Measurements from ENCODE around the gene NOG.

DNA sequence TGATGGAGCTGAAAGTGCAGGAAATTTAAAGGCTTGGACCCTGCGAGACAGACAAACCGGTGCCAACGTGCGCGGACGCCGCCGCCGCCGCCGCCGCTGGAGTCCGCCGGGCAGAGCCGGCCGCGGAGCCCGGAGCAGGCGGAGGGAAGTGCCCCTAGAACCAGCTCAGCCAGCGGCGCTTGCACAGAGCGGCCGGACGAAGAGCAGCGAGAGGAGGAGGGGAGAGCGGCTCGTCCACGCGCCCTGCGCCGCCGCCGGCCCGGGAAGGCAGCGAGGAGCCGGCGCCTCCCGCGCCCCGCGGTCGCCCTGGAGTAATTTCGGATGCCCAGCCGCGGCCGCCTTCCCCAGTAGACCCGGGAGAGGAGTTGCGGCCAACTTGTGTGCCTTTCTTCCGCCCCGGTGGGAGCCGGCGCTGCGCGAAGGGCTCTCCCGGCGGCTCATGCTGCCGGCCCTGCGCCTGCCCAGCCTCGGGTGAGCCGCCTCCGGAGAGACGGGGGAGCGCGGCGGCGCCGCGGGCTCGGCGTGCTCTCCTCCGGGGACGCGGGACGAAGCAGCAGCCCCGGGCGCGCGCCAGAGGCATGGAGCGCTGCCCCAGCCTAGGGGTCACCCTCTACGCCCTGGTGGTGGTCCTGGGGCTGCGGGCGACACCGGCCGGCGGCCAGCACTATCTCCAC, at the start of gene NOG:
- TF ChIP-seq, protein P1, sequence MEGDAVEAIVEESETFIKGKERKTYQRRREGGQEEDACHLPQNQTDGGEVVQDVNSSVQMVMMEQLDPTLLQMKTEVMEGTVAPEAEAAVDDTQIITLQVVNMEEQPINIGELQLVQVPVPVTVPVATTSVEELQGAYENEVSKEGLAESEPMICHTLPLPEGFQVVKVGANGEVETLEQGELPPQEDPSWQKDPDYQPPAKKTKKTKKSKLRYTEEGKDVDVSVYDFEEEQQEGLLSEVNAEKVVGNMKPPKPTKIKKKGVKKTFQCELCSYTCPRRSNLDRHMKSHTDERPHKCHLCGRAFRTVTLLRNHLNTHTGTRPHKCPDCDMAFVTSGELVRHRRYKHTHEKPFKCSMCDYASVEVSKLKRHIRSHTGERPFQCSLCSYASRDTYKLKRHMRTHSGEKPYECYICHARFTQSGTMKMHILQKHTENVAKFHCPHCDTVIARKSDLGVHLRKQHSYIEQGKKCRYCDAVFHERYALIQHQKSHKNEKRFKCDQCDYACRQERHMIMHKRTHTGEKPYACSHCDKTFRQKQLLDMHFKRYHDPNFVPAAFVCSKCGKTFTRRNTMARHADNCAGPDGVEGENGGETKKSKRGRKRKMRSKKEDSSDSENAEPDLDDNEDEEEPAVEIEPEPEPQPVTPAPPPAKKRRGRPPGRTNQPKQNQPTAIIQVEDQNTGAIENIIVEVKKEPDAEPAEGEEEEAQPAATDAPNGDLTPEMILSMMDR (IDR thresholded peaks at IDR 0.05): no peak; the same call in 2 of the 3 replicates
- TF ChIP-seq, protein P2, sequence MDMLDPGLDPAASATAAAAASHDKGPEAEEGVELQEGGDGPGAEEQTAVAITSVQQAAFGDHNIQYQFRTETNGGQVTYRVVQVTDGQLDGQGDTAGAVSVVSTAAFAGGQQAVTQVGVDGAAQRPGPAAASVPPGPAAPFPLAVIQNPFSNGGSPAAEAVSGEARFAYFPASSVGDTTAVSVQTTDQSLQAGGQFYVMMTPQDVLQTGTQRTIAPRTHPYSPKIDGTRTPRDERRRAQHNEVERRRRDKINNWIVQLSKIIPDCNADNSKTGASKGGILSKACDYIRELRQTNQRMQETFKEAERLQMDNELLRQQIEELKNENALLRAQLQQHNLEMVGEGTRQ (IDR thresholded peaks at IDR 0.05): no peak
- TF ChIP-seq ESRRA (IDR thresholded peaks at IDR 0.05; ENCODE audit: borderline replicate concordance, low read length) (no peak), POLR2A (IDR thresholded peaks at IDR 0.05; ENCODE audit: low read length) (no peak), CHD2 (IDR thresholded peaks at IDR 0.05; ENCODE audit: low read length, partially characterized antibody) (no peak), MAZ (IDR thresholded peaks at IDR 0.05; ENCODE audit: borderline replicate concordance, low read depth, low read length) (no peak), NPAS2 (CRISPR knock-in tag; IDR thresholded peaks at IDR 0.05; ENCODE audit: borderline replicate concordance) (no peak), HOXA7 (CRISPR knock-in tag; IDR thresholded peaks at IDR 0.05) (no peak), JUN (IDR thresholded peaks at IDR 0.05) (peak in 1 of 2 experiments; percentile 26; a peak in 1 of 5 replicates), EP300 (IDR thresholded peaks at IDR 0.05) (no peak), RAD21 (conservative IDR thresholded peaks at IDR 0.05 in 1 of 2, IDR thresholded peaks at IDR 0.05 in 1 of 2) (no peak)
- TF ChIP-seq, protein P3, sequence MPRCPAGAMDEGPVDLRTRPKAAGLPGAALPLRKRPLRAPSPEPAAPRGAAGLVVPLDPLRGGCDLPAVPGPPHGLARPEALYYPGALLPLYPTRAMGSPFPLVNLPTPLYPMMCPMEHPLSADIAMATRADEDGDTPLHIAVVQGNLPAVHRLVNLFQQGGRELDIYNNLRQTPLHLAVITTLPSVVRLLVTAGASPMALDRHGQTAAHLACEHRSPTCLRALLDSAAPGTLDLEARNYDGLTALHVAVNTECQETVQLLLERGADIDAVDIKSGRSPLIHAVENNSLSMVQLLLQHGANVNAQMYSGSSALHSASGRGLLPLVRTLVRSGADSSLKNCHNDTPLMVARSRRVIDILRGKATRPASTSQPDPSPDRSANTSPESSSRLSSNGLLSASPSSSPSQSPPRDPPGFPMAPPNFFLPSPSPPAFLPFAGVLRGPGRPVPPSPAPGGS (IDR thresholded peaks at IDR 0.05): no peak
- TF ChIP-seq, protein P4, sequence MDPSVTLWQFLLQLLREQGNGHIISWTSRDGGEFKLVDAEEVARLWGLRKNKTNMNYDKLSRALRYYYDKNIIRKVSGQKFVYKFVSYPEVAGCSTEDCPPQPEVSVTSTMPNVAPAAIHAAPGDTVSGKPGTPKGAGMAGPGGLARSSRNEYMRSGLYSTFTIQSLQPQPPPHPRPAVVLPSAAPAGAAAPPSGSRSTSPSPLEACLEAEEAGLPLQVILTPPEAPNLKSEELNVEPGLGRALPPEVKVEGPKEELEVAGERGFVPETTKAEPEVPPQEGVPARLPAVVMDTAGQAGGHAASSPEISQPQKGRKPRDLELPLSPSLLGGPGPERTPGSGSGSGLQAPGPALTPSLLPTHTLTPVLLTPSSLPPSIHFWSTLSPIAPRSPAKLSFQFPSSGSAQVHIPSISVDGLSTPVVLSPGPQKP (IDR thresholded peaks at IDR 0.05; ENCODE audit: low read depth, low read length): no peak

All from A549 (cell line).